Stimulated activated naive CD8-positive, alpha-beta T cell treated with anti-CD3 and anti-CD28 coated beads, Interleukin-15, amount 100 ng/mL, for 72 hours (primary cell): ENCODE measurements around the gene B3GAT3.
"Not testable (repeated sequence)": the region's sequence is repeated elsewhere in the genome, so short reads cannot be mapped to it uniquely, and the experiment has no call there.

Source experiments
- ATAC-seq: fragments of 150-1000 bp; cut with Tn5 transposase; 2 replicates; pipeline ENCODE4 v1.10.0; 2021; ENCODE audit warnings: mild to moderate bottlenecking, moderate library complexity
- DNase-seq, 2 donors: peaks; one replicate each; pipeline ENCODE4 v3.0.0; 2021 to 2022
- H3K27ac Mint-ChIP-seq, 2 donors: one replicate each; pipeline ENCODE4 v1.8.0; 2022; ENCODE audit warnings: mild to moderate bottlenecking in 2 of 2, mixed read lengths in 2 of 2, moderate library complexity in 2 of 2
- H3K27me3 Mint-ChIP-seq: one replicate; pipeline ENCODE4 v1.8.0; 2022; ENCODE audit warnings: mixed read lengths
- H3K4me1 Mint-ChIP-seq: one replicate; pipeline ENCODE4 v1.8.0; 2022; ENCODE audit warnings: mild to moderate bottlenecking, mixed read lengths
- H3K4me3 Mint-ChIP-seq, 2 donors: one replicate each; pipeline ENCODE4 v1.8.0; 2022; ENCODE audit warnings: mild to moderate bottlenecking in 2 of 2, mixed read lengths in 2 of 2, moderate library complexity in 1 of 2
- H3K9me3 Mint-ChIP-seq, 2 donors: one replicate each; pipeline ENCODE4 v1.8.0; 2022; ENCODE audit warnings: mixed read lengths in 2 of 2

The B3GAT3 gene

DNA sequence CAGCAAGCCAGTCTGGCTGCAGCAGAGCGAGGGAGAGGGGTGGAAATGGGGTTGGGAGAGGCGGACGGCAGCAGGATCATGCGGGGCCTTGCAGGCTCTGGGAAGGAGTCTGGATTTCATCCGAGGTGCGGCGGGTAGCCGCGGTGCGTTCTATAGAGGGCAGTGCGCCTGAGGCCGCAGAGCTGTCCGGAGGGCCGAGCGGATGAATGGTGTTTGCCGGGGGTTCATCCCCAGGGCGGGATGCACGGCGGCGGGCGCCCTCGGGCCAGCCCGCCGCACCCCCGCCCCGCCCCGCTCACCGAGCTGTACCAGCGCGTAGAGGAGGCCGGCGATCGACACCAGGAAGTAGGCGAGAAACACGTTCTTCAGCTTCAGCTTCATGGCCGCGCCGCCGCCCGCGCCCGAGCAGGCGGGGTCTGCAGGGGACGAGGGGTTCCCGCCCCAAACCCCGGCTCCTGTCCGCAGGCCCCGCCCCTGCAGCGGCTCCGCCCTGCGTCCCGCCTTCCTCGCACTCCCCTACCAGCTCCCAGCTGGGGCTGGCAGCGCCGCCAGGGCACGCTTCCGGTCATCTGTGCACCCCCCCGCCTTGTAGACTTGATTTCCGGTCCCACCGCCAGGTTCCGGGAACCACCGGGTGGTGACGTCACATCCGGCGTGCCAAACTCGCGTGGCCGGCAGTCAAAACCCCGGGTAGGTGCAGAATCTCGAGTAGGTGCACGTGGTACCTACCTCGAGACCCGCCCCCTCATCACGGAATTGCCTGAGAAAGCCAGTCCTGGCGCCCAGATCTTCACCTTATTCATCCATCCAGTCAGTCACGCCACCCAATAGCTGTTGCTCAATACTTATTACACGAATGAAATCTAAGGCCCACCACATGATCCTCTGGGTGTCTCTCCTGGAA is at the start of gene B3GAT3:
B3GAT3 (minus strand) TSS at position 420 of the 904 bp plus-strand sequence; CDS start at position 381, 39 bp downstream.
- H3K9me3 Mint-ChIP-seq = no peaks in the 10 kb centered on the region
- ATAC-seq (peak; percentile 97), DNase-seq (peak; percentile 92 to 98)
- peak within 1 kb of the TSS; percentile 97 to 99 for H3K4me3 Mint-ChIP-seq
- H3K27ac Mint-ChIP-seq = peak within 1 kb of the TSS; percentile 98
- no peaks in the 10 kb centered on the region for H3K27me3 Mint-ChIP-seq
- peaks cover 52% of the 10 kb centered on the region for H3K4me1 Mint-ChIP-seq

- Mint-ChIP-seq H3K9me3 (no peaks in the 10 kb centered on the region), H3K27ac (peak overlapping the region; percentile 98), H3K27me3 (no peaks in the 10 kb centered on the region), H3K4me1 (peaks cover 74% of the 10 kb centered on the region), H3K4me3 (peak overlapping the region; percentile 99)
- ATAC-seq (peak; percentile 35), DNase-seq (no peak)
Observed at GRCh38 chr11:62671236-62671607, 49.4 kb upstream of the B3GAT3 start.

DNA sequence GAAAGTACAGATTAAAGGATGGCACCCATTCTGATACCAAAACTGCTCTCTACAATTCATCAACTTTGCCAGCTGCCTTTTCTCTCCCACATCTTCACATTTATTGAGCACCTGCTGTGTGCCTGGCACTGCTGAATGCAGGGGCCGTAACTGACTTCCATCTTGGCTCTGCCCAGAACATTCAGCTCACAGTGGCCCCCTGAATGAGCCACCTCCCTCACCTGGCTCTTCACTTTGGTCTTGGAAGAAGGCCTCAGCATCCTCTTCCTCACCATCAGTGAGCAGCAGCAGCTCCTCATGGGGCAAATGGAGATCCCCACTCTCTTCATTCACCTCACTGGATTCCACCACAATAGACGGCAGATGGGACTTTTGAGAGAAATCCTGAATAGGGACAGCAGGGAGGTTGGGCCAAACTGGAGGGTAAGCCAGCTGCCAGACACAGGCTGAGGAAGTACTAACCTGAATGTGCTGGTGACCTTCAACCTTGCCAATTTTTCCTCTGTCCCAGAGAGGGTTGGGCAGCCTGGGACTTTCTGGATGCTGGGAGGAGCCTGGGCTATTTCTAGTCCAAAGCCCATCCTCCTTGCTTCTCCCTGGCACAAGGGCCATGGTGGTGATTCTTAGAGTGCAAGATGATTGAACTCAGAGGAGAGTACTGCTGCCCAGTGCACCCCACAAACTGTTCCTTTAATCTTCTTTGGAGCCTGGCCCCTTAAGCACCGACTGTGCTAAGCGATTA is 47.8 kb upstream of the B3GAT3 start:
- no peak for DNase-seq
- Mint-ChIP-seq H3K4me3 (peak overlapping the region; percentile 99), H3K9me3 (no peaks in the 10 kb centered on the region), H3K27me3 (no peaks in the 10 kb centered on the region), H3K27ac (peak overlapping the region in 1 of 2 donors; percentile 87), H3K4me1 (peaks cover 68% of the 10 kb centered on the region)
- no peak for ATAC-seq

DNA sequence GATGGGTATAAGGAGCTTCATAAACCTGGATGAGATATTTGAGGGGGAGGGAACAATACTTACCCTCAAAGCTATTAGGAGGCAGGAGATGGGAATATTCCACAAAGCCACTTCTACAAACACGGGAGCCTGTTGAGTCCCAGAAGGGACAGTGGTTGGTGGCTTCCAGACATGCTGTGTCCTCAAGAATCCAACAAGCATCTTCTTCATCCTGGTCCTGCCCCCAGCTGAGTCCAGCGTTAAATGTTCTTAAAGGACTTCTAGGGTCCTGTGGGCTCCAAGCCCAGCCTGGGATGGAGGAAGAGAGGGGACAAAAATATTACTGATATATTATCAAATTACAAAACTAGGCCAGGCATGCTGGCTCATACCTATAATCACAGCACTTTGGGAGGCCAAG is 45.7 kb upstream of the B3GAT3 start:
- Mint-ChIP-seq H3K27me3 (no peaks in the 10 kb centered on the region), H3K4me3 (peak overlapping the region; percentile 91 to 95), H3K4me1 (peaks cover 70% of the 10 kb centered on the region), H3K9me3 (no peaks in the 10 kb centered on the region), H3K27ac (no peak overlapping the region)
- DNase-seq = no peak
- ATAC-seq = no peak

DNA sequence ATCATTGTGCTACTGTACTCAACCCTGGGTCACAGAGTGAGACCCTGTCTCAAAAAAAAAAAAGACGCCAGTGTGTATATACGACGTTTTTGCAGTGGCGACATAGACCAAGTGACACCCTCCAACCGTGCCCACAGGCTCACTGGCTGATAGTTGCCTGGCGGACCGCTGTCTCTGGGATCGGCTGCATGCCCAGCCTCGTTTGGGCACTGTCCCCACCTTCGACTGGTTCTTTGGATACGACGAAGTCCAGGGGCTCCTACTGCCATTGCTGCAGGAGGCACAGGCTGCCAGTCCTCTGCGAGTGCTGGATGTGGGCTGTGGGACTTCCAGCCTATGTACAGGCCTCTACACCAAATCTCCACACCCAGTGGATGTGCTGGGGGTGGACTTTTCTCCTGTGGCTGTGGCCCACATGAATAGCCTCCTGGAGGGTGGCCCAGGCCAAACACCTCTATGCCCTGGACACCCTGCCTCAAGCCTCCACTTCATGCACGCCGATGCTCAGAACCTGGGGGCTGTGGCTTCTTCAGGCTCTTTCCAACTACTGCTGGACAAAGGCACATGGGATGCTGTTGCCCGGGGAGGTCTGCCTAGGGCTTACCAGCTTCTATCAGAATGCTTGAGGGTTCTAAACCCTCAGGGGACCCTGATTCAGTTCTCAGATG is 44.6 kb upstream of the B3GAT3 start:
- H3K27ac Mint-ChIP-seq = peak overlapping the region; percentile 57 to 74
- H3K4me3 Mint-ChIP-seq = peak overlapping the region; percentile 91 to 95
- ATAC-seq (no peak), DNase-seq (no peak)
- peaks cover 66% of the 10 kb centered on the region for H3K4me1 Mint-ChIP-seq
- H3K9me3 Mint-ChIP-seq = no peaks in the 10 kb centered on the region
- H3K27me3 Mint-ChIP-seq = no peaks in the 10 kb centered on the region

GRCh38 chr11:62665599-62666258 is 43.9 kb upstream of the B3GAT3 start:
- Mint-ChIP-seq H3K4me3 (peak overlapping the region; percentile 91 to 95), H3K9me3 (no peaks in the 10 kb centered on the region)
- DNase-seq = peak; percentile 59 to 69

DNA sequence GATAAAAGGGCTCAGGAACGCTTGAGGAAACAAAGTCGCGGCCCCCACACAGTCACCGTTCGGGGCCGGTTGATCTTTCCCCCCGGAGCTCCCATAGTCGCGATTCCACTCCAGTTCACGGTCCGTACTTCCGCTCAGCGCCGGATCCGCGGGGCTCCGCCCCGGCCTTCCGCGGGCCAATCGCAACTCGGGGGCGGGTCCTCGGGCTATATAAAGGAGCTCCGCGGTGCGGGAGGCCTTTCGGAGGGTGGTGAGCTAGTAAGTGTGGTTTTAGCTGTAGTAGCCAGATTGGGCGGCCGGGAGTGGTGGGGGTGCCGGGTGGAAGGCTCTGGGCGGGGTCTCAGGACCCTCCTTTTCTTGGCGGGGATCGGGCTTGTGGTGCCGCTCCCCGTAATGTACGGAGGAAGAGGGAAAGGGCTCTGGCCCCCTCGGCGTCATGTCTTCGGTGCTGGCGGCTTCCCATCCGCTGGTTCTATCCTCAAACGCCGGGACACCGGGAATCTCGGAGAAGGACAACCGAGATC is 43.4 kb upstream of the B3GAT3 start, which contains the start of the genes C11orf98 and CSKMT:
C11orf98 (minus strand) TSS at position 136 of the 524 bp plus-strand sequence; CDS start at position 95, 41 bp downstream.
CSKMT (plus strand) TSS at position 238 of the 524 bp plus-strand sequence. CDS start 568 bp downstream, outside the sequence.
- H3K4me1 Mint-ChIP-seq = peaks cover 54% of the 10 kb centered on the region

More at GRCh38 chr11:62665599-62666258, 43.9 kb upstream of the B3GAT3 start:
- no peaks in the 10 kb centered on the region for H3K27me3 Mint-ChIP-seq
- H3K4me1 Mint-ChIP-seq = peaks cover 60% of the 10 kb centered on the region
- H3K27ac Mint-ChIP-seq = peak overlapping the region; percentile 98 to 99
- peak; percentile 56 for ATAC-seq

GRCh38 chr11:62664405-62665074 is 42.8 kb upstream of the B3GAT3 start:
- DNase-seq (peak in 1 of 2 donors; percentile 74), ATAC-seq (peak; percentile 75)
- Mint-ChIP-seq H3K27ac (peak overlapping the region; percentile 98 to 99), H3K9me3 (no peaks in the 10 kb centered on the region), H3K4me3 (peak overlapping the region; percentile 91 to 95), H3K27me3 (no peaks in the 10 kb centered on the region), H3K4me1 (peaks cover 48% of the 10 kb centered on the region)

More for the DNA sequence above, 43.4 kb upstream of the B3GAT3 start, which contains the start of the genes C11orf98 and CSKMT:
- Mint-ChIP-seq H3K27me3 (no peaks in the 10 kb centered on the region), H3K9me3 (no peaks in the 10 kb centered on the region), H3K27ac (peak within 1 kb of the TSS; percentile 98 to 99), H3K4me3 (peak within 1 kb of the TSS; percentile 91 to 95)
- DNase-seq (peak; percentile 97), ATAC-seq (peak; percentile 91)

- H3K9me3 Mint-ChIP-seq = no peaks in the 10 kb centered on the region
- no peak overlapping the region for H3K27ac Mint-ChIP-seq
- H3K4me3 Mint-ChIP-seq = no peak overlapping the region
- ATAC-seq (no peak), DNase-seq (no peak)
- H3K27me3 Mint-ChIP-seq = no peaks in the 10 kb centered on the region
- peaks cover 28% of the 10 kb centered on the region for H3K4me1 Mint-ChIP-seq
Observed at GRCh38 chr11:62656796-62657429, 35.1 kb upstream of the B3GAT3 start.

- Mint-ChIP-seq H3K27ac (no peak overlapping the region), H3K27me3 (no peaks in the 10 kb centered on the region), H3K4me3 (peak overlapping the region; percentile 49 to 58), H3K9me3 (no peaks in the 10 kb centered on the region), H3K4me1 (peaks cover 40% of the 10 kb centered on the region)
- DNase-seq (no peak), ATAC-seq (no peak)
Observed at GRCh38 chr11:62654297-62654696, 32.5 kb upstream of the B3GAT3 start.

DNA sequence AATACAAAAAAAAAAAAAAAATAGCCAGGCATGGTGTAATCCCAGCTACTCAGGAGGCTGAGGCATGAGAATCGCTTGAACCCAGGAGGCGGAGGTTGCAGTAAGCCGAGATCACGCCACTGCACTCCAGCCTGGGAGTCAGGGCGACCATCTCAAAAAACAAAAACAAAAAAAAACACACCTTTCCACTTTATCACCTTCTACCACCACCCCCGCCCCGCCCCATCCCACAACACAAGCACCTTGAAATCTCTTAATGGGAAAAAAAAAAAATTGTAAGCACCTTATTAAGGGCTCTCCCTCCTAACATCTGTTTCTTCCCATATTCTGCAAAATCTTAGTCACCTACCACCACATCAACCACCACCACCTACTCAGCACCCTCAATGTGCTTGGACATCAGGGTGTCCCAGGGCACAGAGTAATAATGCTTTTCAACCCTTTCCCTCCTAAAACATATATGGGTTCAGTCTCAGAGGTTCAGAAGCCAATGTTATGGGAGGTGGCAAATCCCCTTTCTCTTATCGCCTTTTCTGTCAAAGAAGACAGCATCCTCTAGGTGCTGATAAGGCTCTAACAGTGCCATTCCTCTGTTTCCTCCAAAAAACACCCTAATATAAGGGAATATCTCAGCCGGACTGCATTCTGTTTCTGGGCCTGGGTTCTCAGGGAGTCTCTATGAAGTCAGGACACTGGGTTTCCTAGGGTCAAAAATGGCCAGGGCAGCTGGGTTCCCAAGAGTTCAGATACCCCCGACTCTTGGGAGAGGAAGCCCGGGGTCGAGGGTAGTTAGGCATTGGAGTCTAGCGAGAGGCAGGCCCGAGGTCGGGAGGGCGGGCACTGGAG is 30.6 kb upstream of the B3GAT3 start:
- peak overlapping the region; percentile 81 to 96 for H3K27ac Mint-ChIP-seq
- DNase-seq (peak in 1 of 2 donors; percentile 43), ATAC-seq (peak; percentile 45)
- H3K4me3 Mint-ChIP-seq = peak overlapping the region; percentile 92 to 93
- H3K4me1 Mint-ChIP-seq = peaks cover 46% of the 10 kb centered on the region
- no peaks in the 10 kb centered on the region for H3K9me3 Mint-ChIP-seq
- H3K27me3 Mint-ChIP-seq = no peaks in the 10 kb centered on the region

DNA sequence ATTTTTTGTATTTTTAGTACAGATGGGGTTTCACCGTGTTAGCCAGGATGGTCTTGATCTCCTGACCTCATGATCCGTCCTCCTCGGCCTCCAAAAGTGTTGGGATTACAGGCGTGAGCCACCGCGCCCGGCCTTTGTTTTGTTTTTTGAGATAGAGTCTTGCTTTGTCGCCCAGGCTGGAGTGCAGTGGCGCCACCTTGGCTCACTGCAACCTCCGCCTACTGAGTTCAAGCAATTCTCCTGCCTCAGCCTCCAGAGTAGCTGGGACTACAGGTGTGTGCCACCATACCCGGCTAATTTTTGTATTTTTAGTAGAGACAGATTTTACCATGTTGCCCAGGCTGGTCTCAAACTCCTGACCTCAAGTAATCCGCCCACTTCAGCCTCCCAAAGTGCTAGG is 28.5 kb upstream of the B3GAT3 start:
- not testable (repeated sequence) for H3K9me3 Mint-ChIP-seq, H3K27me3 Mint-ChIP-seq, ATAC-seq, DNase-seq, H3K4me3 Mint-ChIP-seq
- Mint-ChIP-seq H3K4me1 (peaks cover 57% of the 10 kb centered on the region), H3K27ac (peak overlapping the region in 1 of 2 donors; percentile 91)

DNA sequence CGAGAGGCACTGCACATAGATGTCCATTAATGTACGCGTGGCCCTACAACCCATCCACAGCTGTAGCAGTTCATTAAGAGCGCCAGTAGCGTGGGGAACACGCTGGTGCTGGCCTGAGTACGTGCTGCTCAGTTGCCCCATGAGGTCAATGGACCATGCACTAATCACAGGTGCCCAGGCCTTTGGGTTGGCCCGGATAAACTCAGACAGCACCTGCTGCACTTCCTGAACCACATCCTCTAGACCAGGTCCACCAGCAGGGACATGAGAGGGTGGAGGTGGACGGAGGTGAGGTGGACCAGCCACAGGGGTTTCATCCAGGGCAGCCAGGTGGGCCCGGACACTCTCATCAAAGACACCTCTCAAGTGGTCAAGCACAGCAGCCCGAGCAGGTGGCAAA is 27.7 kb upstream of the B3GAT3 start:
- no peak for DNase-seq
- Mint-ChIP-seq H3K27ac (peak overlapping the region in 1 of 2 donors; percentile 39), H3K27me3 (no peaks in the 10 kb centered on the region), H3K9me3 (no peaks in the 10 kb centered on the region), H3K4me3 (no peak overlapping the region), H3K4me1 (peaks cover 58% of the 10 kb centered on the region)
- ATAC-seq = no peak
